HG03432 (cell line): ENCODE measurements around the gene BICD2.
"Not testable (repeated sequence)": the region's sequence is repeated elsewhere in the genome, so short reads cannot be mapped to it uniquely, and the experiment has no call there.

Experiments used
- ATAC-seq: cut with Tn5 transposase; IDR thresholded peaks from one replicate; pipeline ENCODE4 v1.9.1; 2021; ENCODE audit warnings: mild to moderate bottlenecking, moderate library complexity; ENCODE audit not compliant: unreplicated experiment

Gene BICD2

GRCh38 chr9:92771309-92771708, 6.7 kb upstream of the BICD2 start:
- ATAC-seq: no peak

GRCh38 chr9:92770360-92770995, 5.8 kb upstream of the BICD2 start:
- no peak for ATAC-seq

GRCh38 chr9:92769990-92770359, 5.3 kb upstream of the BICD2 start:
- no peak for ATAC-seq

GRCh38 chr9:92769286-92769685, 4.7 kb upstream of the BICD2 start:
- ATAC-seq: no peak

- not testable (repeated sequence) for ATAC-seq
Observed at GRCh38 chr9:92768816-92769215, 4.2 kb upstream of the BICD2 start.

GRCh38 chr9:92767066-92768054, 2.7 kb upstream of the BICD2 start:
- no peak for ATAC-seq

- peak; percentile 63 for ATAC-seq
Observed at GRCh38 chr9:92764988-92765936, 629 bp upstream of the BICD2 start.

GRCh38 chr9:92763721-92764380, 782 bp downstream of the BICD2 start:
- peak; percentile 9 for ATAC-seq

- no peak for ATAC-seq
Observed at GRCh38 chr9:92762781-92763708, 1.6 kb downstream of the BICD2 start.

- no peak for ATAC-seq
Observed at GRCh38 chr9:92762196-92762595, 2.4 kb downstream of the BICD2 start.

GRCh38 chr9:92761686-92762085, 2.9 kb downstream of the BICD2 start:
- no peak for ATAC-seq

GRCh38 chr9:92760494-92760893, 4.1 kb downstream of the BICD2 start:
- no peak for ATAC-seq

GRCh38 chr9:92760070-92760469, 4.6 kb downstream of the BICD2 start:
- ATAC-seq: no peak

GRCh38 chr9:92759446-92759845, 5.2 kb downstream of the BICD2 start:
- ATAC-seq: no peak

- no peak for ATAC-seq
Observed at GRCh38 chr9:92756792-92757191, 7.8 kb downstream of the BICD2 start.

GRCh38 chr9:92754091-92754745, 10.4 kb downstream of the BICD2 start:
- no peak for ATAC-seq

- no peak for ATAC-seq
Observed at GRCh38 chr9:92752812-92753404, 11.7 kb downstream of the BICD2 start.

GRCh38 chr9:92749934-92750315, 14.7 kb downstream of the BICD2 start:
- ATAC-seq: no peak
